Activated B cell treated with CpG ODN at 0.5 μM for 24 hours (primary cell): ENCODE measurements around the gene NDUFB8. TPM values are rescaled to one million over a fixed set of nuclear protein-coding genes. Genes with fewer than 3 reads are reported as not detected.
A peak's percentile ranks its signal among the peaks of the same experiment; 100 is the strongest.

Experiments
- ATAC-seq: fragments of 200-7000 bp; cut with Tn5 transposase; one replicate; pipeline ENCODE4 v1.10.0; 2021; ENCODE audit warnings: low read depth, mild to moderate bottlenecking, moderate library complexity
- CTCF ChIA-PET: fragments of 350-600 bp; sonication (Branson Sonifier 250); formaldehyde crosslinking; loops from one replicate; lab custom pipeline; 2021; ENCODE audit warnings: antibody characterized with exemption; lab: Charles Lee
- POLR2A ChIA-PET: fragments of 350-600 bp; sonication (Branson Sonifier 250); formaldehyde crosslinking; loops from one replicate; lab custom pipeline; 2021; ENCODE audit warnings: antibody characterized with exemption; lab: Charles Lee
- DNase-seq: peaks from one replicate; pipeline ENCODE4 v3.0.0; 2022
- H3K27ac Mint-ChIP-seq: one replicate; pipeline ENCODE4 v1.8.0; 2020; ENCODE audit warnings: mixed read lengths
- H3K27me3 Mint-ChIP-seq: one replicate; pipeline ENCODE4 v1.8.0; 2021; ENCODE audit warnings: mixed read lengths
- H3K36me3 Mint-ChIP-seq: one replicate; pipeline ENCODE4 v1.8.0; 2021; ENCODE audit warnings: low read depth, mixed read lengths
- H3K4me1 Mint-ChIP-seq: one replicate; pipeline ENCODE4 v1.8.0; 2021; ENCODE audit warnings: mixed read lengths
- H3K4me3 Mint-ChIP-seq: one replicate; pipeline ENCODE4 v1.8.0; 2020; ENCODE audit warnings: mild to moderate bottlenecking, mixed read lengths
- H3K9me3 Mint-ChIP-seq: one replicate; pipeline ENCODE4 v1.8.0; 2020; ENCODE audit warnings: mixed read lengths
- intact Hi-C: fragments of 100-400 bp; cut with micrococcal nuclease; formaldehyde crosslinking; loops from one replicate; pipeline ENCODE4 v1.15.1; 2024
- total RNA-seq: library from RNA; stranded (reverse); gene quantifications from 2 replicates; pipeline ENCODE4 v1.2.3, GENCODE V29; 2022
- TF ChIP-seq, protein P1 (sequence below): fragments of 200-600 bp; IDR thresholded peaks from one replicate; pipeline ENCODE4 v1.8.0; 2022; ENCODE audit warnings: antibody characterized with exemption, mild to moderate bottlenecking

Gene NDUFB8
- total RNA-seq, 1 donor from 2014 or later: 191 TPM

DNA sequence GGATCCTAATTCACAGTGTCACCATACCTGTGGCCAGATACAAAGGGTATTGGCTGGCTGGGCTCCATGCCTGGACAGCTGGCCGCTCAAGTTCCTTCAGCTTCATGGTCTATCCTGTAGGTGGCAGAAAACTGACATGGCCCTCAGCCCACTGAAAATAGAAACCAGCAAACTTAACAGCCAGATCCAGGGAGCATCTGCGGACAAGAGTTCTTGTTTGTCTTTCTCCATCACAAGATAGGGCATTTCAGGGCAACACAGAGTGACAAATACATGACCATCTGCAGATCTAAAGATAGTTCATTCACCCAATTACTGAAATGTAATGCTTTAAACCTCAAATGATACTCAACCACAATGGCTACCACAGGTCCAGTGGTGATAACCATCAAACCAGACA is 12.8 kb downstream of the NDUFB8 start:
- H3K9me3 Mint-ChIP-seq: no peaks in the 10 kb centered on the region

DNA sequence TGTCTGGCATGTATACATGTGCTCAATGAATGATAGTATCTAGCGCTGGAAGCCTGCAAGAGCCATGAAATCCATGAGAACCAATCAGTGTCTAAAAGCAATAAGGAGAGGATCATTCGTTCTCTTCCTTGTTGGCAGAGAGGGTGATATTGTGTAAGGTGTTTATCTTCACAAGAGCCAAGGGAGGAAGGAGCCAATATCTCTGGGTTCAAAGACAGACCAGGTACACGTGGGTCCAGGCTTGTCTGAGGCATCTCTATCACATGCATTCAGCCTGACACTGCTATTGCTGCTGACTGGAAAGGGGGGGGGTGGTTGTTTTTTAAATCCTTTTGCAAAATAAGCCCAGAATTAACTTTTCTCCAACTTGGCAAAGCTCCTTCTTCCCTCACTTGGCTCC is 14.1 kb downstream of the NDUFB8 start:
- intact Hi-C loops: loop anchor here (5.0 kb wide), 1 partner anchor 668 kb away; no protein-coding TSS in a partner anchor
- H3K27ac Mint-ChIP-seq: no peak overlapping the region
- H3K36me3 Mint-ChIP-seq: peaks cover 13% of the 10 kb centered on the region
- H3K4me3 Mint-ChIP-seq: no peak overlapping the region
- TF ChIP-seq, protein P1, sequence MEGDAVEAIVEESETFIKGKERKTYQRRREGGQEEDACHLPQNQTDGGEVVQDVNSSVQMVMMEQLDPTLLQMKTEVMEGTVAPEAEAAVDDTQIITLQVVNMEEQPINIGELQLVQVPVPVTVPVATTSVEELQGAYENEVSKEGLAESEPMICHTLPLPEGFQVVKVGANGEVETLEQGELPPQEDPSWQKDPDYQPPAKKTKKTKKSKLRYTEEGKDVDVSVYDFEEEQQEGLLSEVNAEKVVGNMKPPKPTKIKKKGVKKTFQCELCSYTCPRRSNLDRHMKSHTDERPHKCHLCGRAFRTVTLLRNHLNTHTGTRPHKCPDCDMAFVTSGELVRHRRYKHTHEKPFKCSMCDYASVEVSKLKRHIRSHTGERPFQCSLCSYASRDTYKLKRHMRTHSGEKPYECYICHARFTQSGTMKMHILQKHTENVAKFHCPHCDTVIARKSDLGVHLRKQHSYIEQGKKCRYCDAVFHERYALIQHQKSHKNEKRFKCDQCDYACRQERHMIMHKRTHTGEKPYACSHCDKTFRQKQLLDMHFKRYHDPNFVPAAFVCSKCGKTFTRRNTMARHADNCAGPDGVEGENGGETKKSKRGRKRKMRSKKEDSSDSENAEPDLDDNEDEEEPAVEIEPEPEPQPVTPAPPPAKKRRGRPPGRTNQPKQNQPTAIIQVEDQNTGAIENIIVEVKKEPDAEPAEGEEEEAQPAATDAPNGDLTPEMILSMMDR: no peak
- CTCF ChIA-PET: no interaction called here
- H3K27me3 Mint-ChIP-seq: peaks cover 10% of the 10 kb centered on the region
- POLR2A ChIA-PET: interaction anchor here (0.6 kb wide), 1 partner anchor 42 kb away, joined by 3 read pairs; no protein-coding TSS in a partner anchor
- no peaks in the 10 kb centered on the region for H3K9me3 Mint-ChIP-seq
- H3K4me1 Mint-ChIP-seq: peaks cover 9% of the 10 kb centered on the region
- DNase-seq (no peak), ATAC-seq (no peak)

More for the DNA sequence above, 12.8 kb downstream of the NDUFB8 start:
- ChIA-PET CTCF (interaction anchor here (2.6 kb wide), 1 partner anchor 11 kb away, joined by 14 read pairs; no protein-coding TSS in a partner anchor), POLR2A (no interaction called here)
- ATAC-seq (no peak), DNase-seq (no peak)
- Mint-ChIP-seq H3K4me3 (no peak overlapping the region), H3K4me1 (peaks cover 9% of the 10 kb centered on the region), H3K36me3 (peaks cover 17% of the 10 kb centered on the region), H3K27ac (no peak overlapping the region), H3K27me3 (peaks cover 10% of the 10 kb centered on the region)
- intact Hi-C loops: loop anchor here (5.0 kb wide), 1 partner anchor 670 kb away; no protein-coding TSS in a partner anchor
- TF ChIP-seq, protein P1: no peak

DNA sequence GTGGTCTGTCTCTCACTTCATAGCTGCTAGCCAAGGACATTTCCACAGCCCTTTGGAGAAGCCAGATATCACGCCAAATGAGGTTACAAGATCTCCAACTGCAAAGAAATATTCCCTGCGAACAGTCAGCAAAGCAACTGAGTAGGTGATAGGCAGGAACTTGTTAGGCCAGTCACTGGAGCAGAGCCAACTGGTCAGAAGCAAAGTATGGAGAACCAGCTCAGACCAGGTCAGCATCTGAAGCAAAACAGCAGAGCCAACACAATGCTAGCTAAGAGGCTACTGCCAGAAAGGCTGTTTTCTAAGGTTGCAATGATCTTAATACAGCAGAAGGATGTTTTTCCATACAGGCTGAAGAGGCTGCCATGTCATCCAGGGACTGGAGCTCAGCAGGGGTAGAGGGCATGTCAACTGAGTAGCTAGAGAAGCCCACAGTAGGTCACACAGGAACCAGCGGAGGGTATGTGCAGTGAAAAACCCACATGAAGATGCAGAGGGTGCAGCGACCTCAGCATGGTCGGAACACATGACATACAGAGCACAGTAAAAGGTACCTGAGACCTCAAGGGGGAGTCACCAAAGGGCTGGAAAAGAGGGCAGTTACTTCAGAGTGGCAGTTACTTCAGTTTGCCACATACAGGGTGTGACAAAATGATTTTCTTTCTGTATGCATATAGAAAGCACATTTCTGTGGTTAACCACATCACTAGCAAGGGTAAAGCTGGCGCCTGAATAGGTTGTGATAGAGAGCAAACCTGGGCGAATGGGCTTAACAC is 18.9 kb downstream of the NDUFB8 start:
- ChIA-PET CTCF (interaction anchor here (1.2 to 2.9 kb wide), 2 partner anchors 8 to 11 kb away, joined by 3 to 15 read pairs; no protein-coding TSS in a partner anchor), POLR2A (no interaction called here)
- H3K4me3 Mint-ChIP-seq: no peak overlapping the region
- DNase-seq: no peak
- no peaks in the 10 kb centered on the region for H3K9me3 Mint-ChIP-seq
- intact Hi-C loops: no loop called here
- no peaks in the 10 kb centered on the region for H3K27me3 Mint-ChIP-seq
- TF ChIP-seq, protein P1: no peak
- peaks cover 37% of the 10 kb centered on the region for H3K36me3 Mint-ChIP-seq
- no peak overlapping the region for H3K27ac Mint-ChIP-seq
- ATAC-seq: no peak
- no peaks in the 10 kb centered on the region for H3K4me1 Mint-ChIP-seq

DNA sequence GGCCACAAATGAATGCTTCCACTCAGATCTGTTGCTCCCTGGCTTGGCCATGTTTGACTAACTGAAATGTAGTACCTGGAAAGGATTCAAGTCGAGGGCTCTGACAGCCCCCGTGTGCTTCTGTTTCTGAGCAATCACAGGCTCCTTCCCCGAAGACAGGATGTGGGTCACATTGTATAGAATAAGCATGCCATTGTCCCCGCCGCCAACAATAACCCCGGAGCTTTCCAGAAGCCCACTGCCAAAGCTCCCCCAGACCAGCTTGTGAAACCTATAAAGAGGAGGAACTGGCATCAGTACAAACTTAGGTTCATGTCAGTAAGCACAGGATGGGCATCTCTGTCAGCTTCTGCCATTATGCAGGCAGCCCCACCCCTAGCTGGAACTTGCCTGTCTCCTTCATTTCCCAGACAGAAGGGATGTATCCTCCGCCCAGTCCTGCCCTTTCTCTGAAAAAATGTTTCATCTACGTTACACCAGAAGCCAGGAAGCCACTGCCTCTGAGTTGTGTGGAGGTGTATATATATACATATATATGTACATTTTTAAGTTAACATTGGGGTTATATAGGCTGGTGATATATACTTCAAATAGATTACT is 20.3 kb downstream of the NDUFB8 start:
- Mint-ChIP-seq H3K9me3 (no peaks in the 10 kb centered on the region), H3K27ac (no peak overlapping the region), H3K4me1 (no peaks in the 10 kb centered on the region), H3K27me3 (no peaks in the 10 kb centered on the region), H3K4me3 (no peak overlapping the region), H3K36me3 (peaks cover 46% of the 10 kb centered on the region)
- ChIA-PET CTCF (interaction anchor here (1.2 to 2.9 kb wide), 4 partner anchors 9 to 171 kb away, joined by 5 to 15 read pairs (median 6); no protein-coding TSS in a partner anchor), POLR2A (no interaction called here)
- intact Hi-C loops: loop anchor here (2.0 kb wide), 1 partner anchor 171 kb away; no protein-coding TSS in a partner anchor
- DNase-seq (no peak), ATAC-seq (no peak)
- TF ChIP-seq, protein P1: no peak

GRCh38 chr10:100508691-100509150 is 20.9 kb downstream of the NDUFB8 start:
- ATAC-seq (peak; percentile 68), DNase-seq (no peak)
- intact Hi-C loops: loop anchor here (1.0 to 2.0 kb wide), 2 partner anchors 75 to 170 kb away; no protein-coding TSS in a partner anchor
- no peaks in the 10 kb centered on the region for H3K9me3 Mint-ChIP-seq
- no peak overlapping the region for H3K4me3 Mint-ChIP-seq
- H3K4me1 Mint-ChIP-seq: no peaks in the 10 kb centered on the region
- peaks cover 50% of the 10 kb centered on the region for H3K36me3 Mint-ChIP-seq
- TF ChIP-seq, protein P1: no peak
- ChIA-PET CTCF (interaction anchor here (1.2 to 2.9 kb wide), 4 partner anchors 10 to 170 kb away, joined by 5 to 15 read pairs (median 6); no protein-coding TSS in a partner anchor), POLR2A (no interaction called here)
- no peak overlapping the region for H3K27ac Mint-ChIP-seq
- H3K27me3 Mint-ChIP-seq: no peaks in the 10 kb centered on the region
